K562 (cell line): ENCODE data around the gene GRIK5. TPM values are rescaled to one million over a fixed set of nuclear protein-coding genes. Genes with fewer than 3 reads are reported as not detected.
A peak's percentile ranks its signal among the peaks of the same experiment; 100 is the strongest.

Experiments
- C11orf30 ChIP-seq: fragments of 450-650 bp; IDR thresholded peaks from 2 replicates; pipeline ENCODE4 v1.6.1; 2016; ENCODE audit warnings: low read depth, mild to moderate bottlenecking
- CLOCK ChIP-seq: fragments of 250-450 bp; sonication (Bioruptor Pico); IDR thresholded peaks from 2 replicates; pipeline ENCODE4 v1.4.0; 2020; ENCODE audit warnings: mild to moderate bottlenecking, moderate library complexity, borderline replicate concordance
- ELF4 ChIP-seq: fragments of 450-650 bp; formaldehyde crosslinking; IDR thresholded peaks from 2 replicates; pipeline ENCODE4 v1.4.0; 2022; ENCODE audit warnings: missing genetic modification characterization
- GABPB1 ChIP-seq: sonication (generic); formaldehyde crosslinking; IDR thresholded peaks from 2 replicates; pipeline ENCODE4 v1.8.0; 2022; ENCODE audit warnings: mild to moderate bottlenecking, missing genetic modification reagents
- HNRNPLL ChIP-seq: fragments of 200-400 bp; formaldehyde crosslinking; IDR thresholded peaks from 2 replicates; pipeline ENCODE4 v1.6.1; 2017; ENCODE audit warnings: low read length, low read depth, mild to moderate bottlenecking; ENCODE audit not compliant: poor library complexity, severe bottlenecking
- IRF2 ChIP-seq: sonication (generic); formaldehyde crosslinking; IDR thresholded peaks from 2 replicates; pipeline ENCODE4 v1.8.1; 2022; ENCODE audit warnings: mild to moderate bottlenecking, missing genetic modification reagents
- LCOR ChIP-seq: sonication (generic); formaldehyde crosslinking; IDR thresholded peaks from 2 replicates; pipeline ENCODE4 v1.8.0; 2022; ENCODE audit warnings: mild to moderate bottlenecking, missing genetic modification reagents
- RCOR1 ChIP-seq, 2 experiments: IDR thresholded peaks; 2 replicates each; pipeline ENCODE4 v1.6.1; 2012; ENCODE audit warnings: low read depth in 2 of 2, low read length in 2 of 2, borderline replicate concordance in 1 of 2, improper control_type of control experiment in 1 of 2
- ZBTB5 ChIP-seq: fragments of 450-650 bp; IDR thresholded peaks from 2 replicates; pipeline ENCODE4 v1.6.1; 2017; ENCODE audit warnings: antibody characterized with exemption
- ZHX1 ChIP-seq: fragments of 150-350 bp; conservative IDR thresholded peaks from 2 replicates; pipeline ENCODE4 v1.6.1; 2014; ENCODE audit warnings: low read length
- ZNF311 ChIP-seq: fragments of 250-450 bp; sonication (Bioruptor Pico); IDR thresholded peaks from 2 replicates; pipeline ENCODE4 v1.4.0; 2020; ENCODE audit warnings: mild to moderate bottlenecking, moderate library complexity
- ZNF507 ChIP-seq: conservative IDR thresholded peaks from 2 replicates; pipeline ENCODE4 v1.6.1; 2017; ENCODE audit warnings: missing genetic modification characterization, missing compliant biosample characterization
- ZNF511 ChIP-seq: sonication (generic); formaldehyde crosslinking; IDR thresholded peaks from 2 replicates; pipeline ENCODE4 v1.8.0; 2022; ENCODE audit warnings: mild to moderate bottlenecking, missing genetic modification reagents
- polyA plus RNA-seq, 8 experiments: library from polyadenylated mRNA; depleted of rRNA in 4 of 8; stranded (reverse) in 5 of 8; unstranded in 3 of 8; fragments of >200 nt; fragmentation: Nextera tagmentation in 2 of 8; fragmentation: Illumina TruSeq in 1 of 8; extraction: Ambion mirVana in 2 of 8; extraction: Trizol in 1 of 8; gene quantifications; 2 replicates each; pipeline versions ENCODE4 v1.2.1 to v1.2.3, GENCODE V29; 2011 to 2014; ENCODE audit warnings: inconsistent platforms in 1 of 8, missing spikeins in 1 of 8
- total RNA-seq, 7 experiments: library from RNA; depleted of rRNA in 6 of 7; stranded (reverse); fragments of >200 nt in 6 of 7; fragmentation: Illumina TruSeq in 2 of 7; extraction: Trizol in 2 of 7; gene quantifications; 2 replicates each; pipeline versions ENCODE4 v1.2.1 to v1.2.3, GENCODE V29; 2011 to 2021; ENCODE audit warnings: low replicate concordance in 1 of 7
- TF ChIP-seq, protein P1 (sequence below): fragments of 450-650 bp; formaldehyde crosslinking; IDR thresholded peaks from 2 replicates; pipeline ENCODE4 v1.4.0; 2020; ENCODE audit warnings: mild to moderate bottlenecking, moderate library complexity
- TF ChIP-seq, protein P2 (sequence below): fragments of 450-650 bp; formaldehyde crosslinking; IDR thresholded peaks from 2 replicates; pipeline ENCODE4 v1.4.0; 2020; ENCODE audit warnings: mild to moderate bottlenecking, moderate library complexity

Gene GRIK5
- total and polyA plus RNA-seq, 9 of the 15 experiments (the other 6 are each of a cell fraction or from before 2014, with no cell fraction given): 0.04 to 0.55 (median 0.27) TPM; not detected in 2

GRCh38 chr19:42010245-42011126, 59.5 kb downstream of the GRIK5 start (continued):
- no peak for TF ChIP-seq ZBTB5
- TF ChIP-seq HNRNPLL: no peak
- peak; percentile 89; the same call in 1 of the 2 replicates for TF ChIP-seq ZNF311 (CRISPR knock-in tag)
- no peak for TF ChIP-seq ZNF511 (CRISPR knock-in tag)
- no peak for TF ChIP-seq ZHX1
- TF ChIP-seq, protein P1, sequence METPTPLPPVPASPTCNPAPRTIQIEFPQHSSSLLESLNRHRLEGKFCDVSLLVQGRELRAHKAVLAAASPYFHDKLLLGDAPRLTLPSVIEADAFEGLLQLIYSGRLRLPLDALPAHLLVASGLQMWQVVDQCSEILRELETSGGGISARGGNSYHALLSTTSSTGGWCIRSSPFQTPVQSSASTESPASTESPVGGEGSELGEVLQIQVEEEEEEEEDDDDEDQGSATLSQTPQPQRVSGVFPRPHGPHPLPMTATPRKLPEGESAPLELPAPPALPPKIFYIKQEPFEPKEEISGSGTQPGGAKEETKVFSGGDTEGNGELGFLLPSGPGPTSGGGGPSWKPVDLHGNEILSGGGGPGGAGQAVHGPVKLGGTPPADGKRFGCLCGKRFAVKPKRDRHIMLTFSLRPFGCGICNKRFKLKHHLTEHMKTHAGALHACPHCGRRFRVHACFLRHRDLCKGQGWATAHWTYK (CRISPR knock-in tag): peak; percentile 45; the same call in 1 of the 2 replicates
- TF ChIP-seq, protein P2, sequence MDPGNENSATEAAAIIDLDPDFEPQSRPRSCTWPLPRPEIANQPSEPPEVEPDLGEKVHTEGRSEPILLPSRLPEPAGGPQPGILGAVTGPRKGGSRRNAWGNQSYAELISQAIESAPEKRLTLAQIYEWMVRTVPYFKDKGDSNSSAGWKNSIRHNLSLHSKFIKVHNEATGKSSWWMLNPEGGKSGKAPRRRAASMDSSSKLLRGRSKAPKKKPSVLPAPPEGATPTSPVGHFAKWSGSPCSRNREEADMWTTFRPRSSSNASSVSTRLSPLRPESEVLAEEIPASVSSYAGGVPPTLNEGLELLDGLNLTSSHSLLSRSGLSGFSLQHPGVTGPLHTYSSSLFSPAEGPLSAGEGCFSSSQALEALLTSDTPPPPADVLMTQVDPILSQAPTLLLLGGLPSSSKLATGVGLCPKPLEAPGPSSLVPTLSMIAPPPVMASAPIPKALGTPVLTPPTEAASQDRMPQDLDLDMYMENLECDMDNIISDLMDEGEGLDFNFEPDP (CRISPR knock-in tag): no peak
- TF ChIP-seq IRF2 (CRISPR knock-in tag): no peak
- no peak for TF ChIP-seq CLOCK (CRISPR knock-in tag)
- TF ChIP-seq LCOR (CRISPR knock-in tag): no peak
- TF ChIP-seq ZNF507: no peak
- TF ChIP-seq C11orf30: peak; percentile 45; the same call in 1 of the 2 replicates
- 0 out of 2 replicates have a peak, but pooled peaks have one; percentile 31 for TF ChIP-seq ELF4 (CRISPR knock-in tag)
- TF ChIP-seq RCOR1 (IDR thresholded peaks at IDR 0.05; ENCODE audit: borderline replicate concordance in 1 of 2, low read depth in 2 of 2, low read length in 2 of 2): peak in 1 of 2 experiments; percentile 92; a peak in 2 of 4 replicates
- no peak for TF ChIP-seq GABPB1 (CRISPR knock-in tag)
